SH-SY5Y (cell line): ENCODE measurements around the gene SCN3B.
A peak's percentile ranks its signal among the peaks of the same experiment; 100 is the strongest.

Source experiments
- GATA2 ChIP-seq: IDR thresholded peaks from 2 replicates; pipeline ENCODE4 v1.6.1; 2011; ENCODE audit warnings: mild to moderate bottlenecking, low read depth, low read length
- GATA3 ChIP-seq: IDR thresholded peaks from 2 replicates; pipeline ENCODE4 v1.6.1; 2011; ENCODE audit warnings: low read depth, mild to moderate bottlenecking, low read length, moderate library complexity

DNA sequence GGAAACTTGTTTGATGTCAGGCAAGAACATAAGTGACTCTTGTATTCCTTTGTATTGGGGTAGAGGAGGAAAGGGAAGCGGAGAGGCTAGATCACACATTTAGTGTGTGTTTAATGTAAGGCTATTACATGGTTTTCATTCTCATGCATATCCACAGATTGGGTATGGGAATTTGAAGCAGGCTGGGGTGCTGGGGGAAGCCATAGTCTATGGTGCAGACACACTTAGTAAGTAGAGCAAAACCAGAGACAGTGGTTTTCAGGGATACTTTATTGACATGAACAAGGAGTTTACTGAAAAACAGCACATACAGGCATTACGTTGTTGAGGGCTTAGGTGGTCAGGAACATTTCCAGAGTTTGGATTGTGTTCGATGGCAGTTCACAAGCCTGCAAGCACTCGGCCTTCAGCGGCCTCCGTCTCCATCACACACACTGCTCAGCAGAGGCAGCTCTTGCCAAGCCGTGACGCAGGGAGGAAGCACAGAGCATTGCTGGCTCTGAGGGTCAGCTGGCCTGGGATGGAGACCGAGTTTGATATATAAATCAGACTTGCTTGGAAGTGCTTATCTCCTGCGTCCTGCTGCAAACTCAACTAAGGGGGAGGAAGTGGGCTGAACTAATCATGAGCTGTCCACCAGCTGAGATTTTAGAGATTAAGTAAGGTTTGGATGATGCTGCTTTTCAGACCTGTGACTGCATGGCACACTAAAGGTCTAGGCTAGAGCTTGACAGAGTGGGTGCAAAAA lies 25.3 kb downstream of the SCN3B start:
- TF ChIP-seq GATA3 (no peak), GATA2 (peak; percentile 88)
